ENCODE results near the gene FSTL3.
"Not testable (repeated sequence)": the region's sequence is repeated elsewhere in the genome, so short reads cannot be mapped to it uniquely, and the experiment has no call there.

The FSTL3 gene

DNA sequence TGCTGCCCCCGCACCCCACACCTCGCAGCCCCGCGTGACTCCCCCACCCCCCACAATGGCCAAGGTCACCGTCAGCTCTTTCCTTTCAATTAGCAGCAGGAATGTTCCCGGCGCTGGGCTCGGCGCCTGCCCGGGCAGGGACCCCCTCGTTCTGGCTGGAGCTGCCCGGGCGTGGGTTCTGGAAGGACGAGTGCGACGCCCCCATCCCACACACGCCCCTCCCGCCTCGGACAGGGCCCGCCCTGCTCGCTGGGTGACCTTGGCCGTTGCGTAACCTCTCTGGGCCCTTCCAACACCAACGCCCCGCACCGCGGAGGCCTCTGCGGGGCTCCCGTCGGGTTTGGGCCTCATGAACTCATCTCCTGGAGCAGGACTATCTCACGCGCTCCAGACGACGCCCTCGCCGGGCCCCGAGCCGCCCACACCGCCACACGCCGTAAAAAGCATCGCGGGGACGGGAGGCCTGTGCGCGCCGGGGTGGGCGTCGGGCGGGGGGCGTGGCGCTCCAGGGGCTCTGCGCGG is 42.9 kb downstream of the FSTL3 start:
- FAIRE-seq: no peak

DNA sequence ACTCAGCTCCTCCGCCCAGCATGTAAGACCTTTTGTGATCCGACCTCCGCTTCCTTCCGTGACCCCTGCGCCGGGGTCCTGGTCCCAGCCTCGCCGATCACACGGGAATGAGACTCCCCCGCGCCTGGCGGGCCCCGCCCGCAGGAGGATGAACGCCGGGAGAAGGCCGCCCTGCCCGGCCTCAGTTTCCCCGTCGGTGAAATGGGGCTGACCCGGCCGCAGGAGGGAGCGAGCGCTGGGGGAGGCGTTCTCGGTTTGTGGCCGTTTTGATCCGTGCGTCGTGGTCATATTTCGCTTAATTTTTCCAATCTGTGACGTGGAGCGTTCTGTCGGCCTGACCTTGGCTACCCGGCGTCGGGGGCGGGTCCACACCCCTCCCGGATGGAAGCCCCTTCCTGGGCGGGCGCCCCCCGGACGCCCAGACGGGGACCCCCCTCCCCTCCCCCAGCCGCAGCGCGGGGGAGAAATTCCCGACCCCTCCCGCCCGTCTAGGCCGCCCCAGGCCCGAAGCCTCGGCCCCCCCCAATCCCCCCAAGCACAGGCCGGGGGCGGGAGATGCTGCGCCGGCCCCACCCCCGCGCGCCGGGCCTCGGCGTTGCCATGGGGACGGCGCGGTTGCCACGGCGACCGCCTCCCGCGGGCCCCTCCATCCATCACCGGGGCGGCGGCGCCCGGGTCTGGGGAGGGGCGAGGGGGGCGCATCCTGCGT is 43.6 kb downstream of the FSTL3 start:
- no peak for FAIRE-seq

DNA sequence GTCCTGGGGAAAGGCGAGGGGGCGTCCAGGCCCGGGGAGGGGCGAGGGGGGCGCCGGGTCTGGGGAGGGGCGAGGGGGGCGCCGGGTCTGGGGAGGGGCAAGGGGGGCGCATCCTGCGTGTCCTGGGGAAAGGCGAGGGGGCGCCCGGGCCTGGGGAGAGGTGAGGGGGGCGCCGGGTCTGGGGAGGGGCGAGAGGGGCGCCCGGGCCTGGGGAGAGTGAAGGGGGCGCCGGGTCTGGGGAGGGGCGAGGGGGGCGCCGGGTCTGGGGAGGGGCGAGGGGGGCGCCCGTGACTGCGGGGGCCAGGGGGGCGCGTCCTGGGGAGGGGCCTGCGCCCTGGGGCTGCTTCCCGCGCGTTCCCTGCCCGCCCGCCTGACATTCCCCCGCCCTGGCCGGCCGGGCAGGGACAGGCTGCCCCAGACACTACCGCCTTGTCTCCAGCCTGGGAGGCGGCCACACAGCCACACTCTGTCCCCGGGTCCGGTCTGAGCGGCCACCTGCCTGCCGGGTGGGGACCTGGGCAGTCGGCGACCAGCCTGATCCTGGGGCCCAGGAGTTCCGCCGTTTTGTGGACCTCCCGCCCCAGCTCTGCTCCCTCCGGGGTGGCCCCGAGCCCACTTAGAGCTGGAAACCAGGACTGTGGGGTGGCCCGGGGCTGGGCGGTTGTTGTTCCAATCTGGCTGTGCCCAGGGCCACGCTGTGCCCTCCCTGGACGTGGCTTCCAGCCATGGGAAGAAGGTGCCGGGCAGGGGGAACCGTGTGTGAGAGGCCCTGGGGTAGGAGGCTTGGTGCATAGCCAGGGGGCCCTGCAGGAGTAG is 44.4 kb downstream of the FSTL3 start:
- FAIRE-seq: no peak

DNA sequence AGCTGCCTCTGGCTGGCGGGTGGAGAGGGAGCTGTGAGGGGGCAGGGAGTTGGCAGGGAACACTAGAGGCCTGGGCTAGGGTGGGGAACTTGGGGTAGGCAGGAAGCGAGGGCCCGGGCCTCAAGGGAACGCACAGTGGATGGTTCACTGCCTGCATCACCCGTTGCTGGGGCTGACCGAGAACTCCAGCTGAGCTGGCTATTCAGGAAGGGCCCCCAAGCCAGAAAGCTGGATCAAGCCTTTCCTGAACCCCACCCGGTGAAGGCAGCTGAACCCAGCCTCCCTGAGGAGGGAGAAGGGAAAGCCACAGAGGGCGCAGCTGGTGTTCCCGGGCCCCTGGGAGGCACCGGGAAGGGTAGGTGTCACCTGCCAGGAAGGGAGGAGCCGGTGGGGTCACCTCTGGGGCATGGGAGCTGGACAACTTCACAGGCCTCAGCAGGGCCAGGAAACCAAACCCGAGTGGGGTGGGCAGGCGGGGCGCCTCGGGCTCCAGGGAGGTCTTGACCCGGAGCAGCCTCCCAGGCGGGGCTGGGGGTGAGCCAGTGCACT is 46.4 kb downstream of the FSTL3 start:
- FAIRE-seq: no peak

DNA sequence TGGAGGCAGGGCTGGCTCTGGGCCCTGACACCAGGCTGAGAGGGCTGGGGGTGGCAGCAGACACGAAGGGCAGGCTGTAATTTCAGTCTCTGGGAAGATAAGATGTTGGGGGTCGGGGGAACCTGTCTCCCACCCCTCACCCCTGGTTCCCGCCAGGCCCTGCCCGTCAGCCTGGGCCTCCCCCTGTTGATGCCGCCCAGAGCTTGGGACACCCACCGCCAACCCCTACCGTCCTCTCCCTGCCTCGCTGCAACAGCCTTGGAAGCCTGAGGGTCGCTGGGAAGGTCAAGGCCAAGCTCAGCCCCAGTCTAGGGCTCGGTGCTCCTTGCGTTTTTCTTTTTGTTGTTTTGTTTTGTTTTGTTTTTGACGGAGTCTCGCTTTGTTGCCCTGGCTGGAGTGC is 47.1 kb downstream of the FSTL3 start:
- no peak for FAIRE-seq

DNA sequence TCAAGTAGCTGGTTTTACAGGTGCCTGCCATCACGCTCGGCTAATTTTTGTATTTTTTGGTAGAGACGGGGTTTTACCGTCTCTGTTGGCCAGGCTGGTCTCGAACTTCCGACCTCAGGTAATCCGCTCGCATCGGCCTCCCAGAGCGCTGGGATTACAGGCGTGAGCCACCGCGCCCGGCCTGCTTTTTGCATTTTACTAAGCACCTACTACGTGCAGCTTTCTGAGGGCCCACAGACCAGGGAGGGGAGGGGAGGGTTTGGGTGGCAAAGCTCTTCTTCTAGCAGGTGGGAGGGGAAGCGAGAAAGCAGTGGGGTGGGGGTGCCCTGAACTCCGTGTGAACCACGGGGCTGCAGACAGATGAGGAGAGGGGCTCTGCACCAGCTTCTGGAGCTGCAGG is 47.5 kb downstream of the FSTL3 start:
- FAIRE-seq: no peak

DNA sequence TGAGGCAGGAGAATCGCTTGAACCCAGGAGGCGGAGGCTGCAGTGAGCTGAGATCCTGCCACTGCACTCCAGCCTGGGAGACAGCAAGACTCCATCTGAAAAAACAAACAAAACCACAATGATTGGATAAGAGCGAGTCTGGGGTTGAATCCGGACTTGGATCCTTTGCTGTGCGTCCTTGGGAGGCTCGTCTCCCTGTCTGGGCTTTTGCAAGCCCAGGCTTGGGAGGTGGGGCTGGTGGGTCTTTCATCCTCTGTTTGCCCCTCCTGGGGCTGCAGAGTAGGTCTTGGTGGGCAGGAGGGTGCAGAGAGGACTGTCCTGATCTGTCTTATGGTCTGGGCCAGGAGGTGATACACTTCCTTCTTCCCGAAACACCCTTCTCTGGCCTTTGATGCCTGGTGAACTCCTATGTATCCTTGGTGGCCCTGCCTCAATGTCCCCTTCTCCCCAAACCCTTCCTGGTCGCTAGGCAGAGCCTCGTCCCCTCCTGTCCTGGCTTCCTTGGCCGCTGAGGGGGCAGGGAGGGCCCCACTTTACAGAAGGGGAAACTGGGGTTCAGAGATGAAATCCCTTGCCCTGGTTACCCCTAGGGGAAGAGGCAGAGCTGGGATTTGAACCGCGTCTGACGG is 49.4 kb downstream of the FSTL3 start:
- no peak for FAIRE-seq

DNA sequence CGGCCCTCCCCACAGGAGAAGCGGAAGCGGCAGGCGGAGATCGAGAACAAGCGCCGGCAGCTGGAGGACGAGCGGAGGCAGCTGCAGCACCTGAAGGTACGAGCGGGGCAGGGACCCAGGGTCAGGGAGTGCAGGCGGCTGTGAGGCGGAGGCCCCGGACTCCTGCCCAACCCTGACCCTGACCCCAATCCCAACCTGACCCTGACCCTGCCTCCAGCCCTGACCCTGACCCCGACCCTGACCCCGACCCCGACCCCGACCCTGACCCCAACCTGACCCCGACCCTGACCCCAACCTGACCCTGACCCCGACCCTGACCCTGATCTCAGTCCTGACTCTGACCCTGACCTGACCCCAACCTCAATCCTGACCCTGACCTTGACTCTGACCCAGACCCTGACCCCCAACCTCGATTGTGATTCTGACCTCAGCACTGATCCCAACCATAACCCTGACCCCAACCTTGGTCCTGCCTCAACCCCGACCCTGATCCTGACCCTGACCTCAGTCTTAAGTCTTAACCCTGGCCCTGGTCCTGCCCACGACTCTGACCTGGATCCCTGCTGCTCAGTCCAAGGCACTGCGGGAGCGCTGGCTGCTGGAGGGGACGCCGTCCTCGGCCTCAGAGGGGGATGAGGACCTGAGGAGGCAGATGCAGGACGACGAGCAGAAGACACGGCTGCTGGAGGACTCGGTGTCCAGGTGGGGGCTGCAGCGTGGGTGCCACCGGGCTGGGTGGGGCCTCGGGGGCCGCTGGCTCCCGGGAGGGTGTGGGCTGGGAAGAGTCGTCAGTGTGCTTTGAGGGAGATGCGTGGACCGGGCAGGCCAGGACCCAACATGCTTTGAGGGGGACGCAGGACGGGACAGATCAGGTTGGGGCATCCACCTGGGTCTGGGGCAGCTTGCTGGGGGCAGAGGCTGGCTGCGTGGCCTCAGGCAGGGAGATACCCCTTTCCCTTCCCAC is 51.1 kb downstream of the FSTL3 start:
- FAIRE-seq: no peak

DNA sequence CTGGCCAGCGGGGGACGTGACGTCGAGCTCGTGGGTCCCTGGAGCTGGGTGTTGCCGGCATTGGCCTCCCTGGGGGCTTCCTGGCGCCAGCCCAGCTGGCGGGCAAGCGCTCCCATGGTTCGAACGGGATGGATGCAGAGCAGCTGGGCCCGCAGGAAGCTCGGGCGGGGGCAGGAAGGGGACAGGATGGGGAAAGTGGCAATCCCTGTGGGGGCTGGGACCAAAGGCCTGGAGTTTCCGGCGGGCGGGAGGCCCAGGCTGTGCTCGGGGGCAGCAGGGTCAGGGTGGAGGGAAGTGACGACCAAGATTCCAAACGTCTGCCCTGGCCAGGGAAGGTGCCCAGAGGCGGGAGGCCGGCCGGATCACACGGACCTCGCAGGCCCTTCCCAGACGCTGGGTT is 51.8 kb downstream of the FSTL3 start:
- no peak for FAIRE-seq

DNA sequence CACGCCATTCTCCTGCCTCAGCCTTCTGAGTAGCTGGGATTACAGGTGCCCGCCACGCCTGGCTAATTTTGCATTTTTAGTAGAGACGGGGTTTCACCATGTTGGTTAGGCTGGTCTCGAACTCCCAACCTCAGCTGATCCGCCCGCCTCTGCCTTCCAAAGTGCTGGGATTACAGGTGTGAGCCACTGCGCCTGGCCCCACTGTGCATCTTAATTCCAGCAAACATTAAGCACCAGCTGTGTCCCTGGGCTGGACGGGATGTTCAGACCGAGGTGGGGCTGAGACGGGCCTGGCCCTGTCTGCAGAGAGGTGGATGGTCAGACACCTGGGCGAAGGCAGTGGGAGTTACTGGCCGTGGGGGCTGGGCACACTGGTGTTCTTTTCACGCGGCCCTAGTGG is 53.4 kb downstream of the FSTL3 start:
- FAIRE-seq: not testable (repeated sequence)

DNA sequence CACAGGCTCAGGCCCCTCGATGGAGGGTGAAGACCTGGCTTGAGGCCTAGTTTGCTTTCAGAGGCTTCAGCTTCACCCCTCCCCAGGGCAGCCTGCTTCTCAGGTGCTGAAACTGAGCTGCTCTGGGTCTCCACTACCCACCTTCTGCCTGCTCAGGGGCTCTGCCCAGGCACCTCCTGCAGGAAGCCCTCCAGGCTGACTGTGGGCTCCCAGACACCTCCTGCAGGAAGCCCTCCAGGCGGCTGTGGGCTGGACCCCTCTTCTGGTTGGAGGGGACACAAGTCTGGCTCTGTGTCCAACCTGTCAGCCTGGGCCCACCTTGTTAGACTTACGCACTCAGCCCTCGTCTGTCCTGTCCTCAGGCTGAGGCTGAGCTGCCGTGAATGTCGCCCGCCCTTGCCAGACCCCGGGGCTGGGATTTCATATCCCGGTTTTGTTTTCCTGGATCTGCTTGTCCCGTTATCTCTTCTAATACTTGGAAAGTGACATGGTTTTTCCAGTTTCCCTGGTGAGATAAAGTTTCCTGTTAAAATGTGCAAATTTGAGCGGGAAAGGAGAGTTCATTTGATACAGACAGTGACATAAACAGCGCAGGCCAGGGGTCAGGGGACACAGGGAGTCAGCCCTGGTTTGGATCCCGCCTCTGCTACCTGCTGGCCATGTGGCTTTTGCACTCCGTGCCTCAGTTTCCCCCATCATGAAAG is 53.9 kb downstream of the FSTL3 start:
- FAIRE-seq: no peak

DNA sequence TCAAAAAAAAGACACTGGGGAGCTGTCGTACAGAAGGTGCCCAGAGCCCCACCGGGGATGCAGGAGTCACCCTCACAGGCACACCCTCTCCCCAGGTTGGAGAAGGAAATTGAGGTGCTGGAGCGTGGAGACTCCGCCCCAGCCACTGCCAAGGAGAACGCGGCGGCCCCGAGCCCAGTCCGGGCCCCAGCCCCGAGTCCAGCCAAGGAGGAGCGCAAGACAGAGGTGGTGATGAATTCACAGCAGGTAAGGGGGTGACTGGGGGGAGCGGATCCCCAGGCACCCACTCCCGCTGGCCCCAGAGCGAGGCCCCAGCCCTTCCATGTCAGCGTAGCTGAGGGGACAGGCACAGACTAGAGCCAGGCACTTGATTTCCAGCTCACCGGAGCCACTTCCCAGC is 54.8 kb downstream of the FSTL3 start:
- no peak for FAIRE-seq

DNA sequence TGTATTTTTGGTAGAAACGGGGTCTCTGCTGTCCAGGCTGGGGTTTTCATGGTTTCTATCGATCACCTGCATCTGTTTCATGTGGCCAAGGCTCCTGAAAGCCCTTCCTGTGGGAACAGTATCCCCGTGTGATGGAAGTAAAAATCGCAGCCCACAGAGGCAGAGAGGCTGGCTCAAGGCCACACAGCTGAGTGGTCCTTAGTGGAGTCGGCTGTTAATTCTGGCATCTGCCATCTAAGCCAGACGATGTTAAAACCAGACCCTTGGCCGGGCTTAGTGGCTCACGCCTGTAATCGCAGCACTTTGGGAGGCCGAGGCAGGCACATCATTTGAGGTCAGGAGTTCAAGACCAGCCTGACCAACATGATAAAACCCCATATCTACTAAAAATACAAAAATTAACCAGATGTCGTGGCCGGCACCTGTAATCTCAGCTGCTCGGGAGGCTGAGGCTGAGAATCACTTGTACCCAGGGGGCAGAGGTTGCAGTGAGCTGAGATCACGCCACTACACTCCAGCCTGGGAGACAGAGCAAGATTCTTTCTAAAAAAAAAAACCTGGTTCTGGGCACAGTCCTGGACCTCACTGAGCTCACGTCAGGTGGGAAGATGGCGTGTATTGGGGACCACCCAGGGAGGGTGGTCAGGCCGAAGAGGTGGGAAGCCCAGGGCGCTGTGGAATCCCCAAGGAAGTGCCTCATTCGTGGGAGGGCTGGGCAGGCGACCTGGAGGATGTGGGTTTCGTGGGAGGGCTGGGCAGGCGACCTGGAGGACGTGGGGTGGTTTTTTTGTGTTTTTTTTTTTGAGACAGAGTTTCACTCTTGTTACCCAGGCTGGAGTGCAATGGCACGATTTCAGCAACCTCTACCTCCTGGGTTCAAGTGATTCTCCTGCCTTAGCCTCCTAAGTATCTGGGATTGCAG is 56.2 kb downstream of the FSTL3 start:
- no peak for FAIRE-seq

Measured in G401.6 (cell line).